ENCODE results near the gene STK32B. TPM values are rescaled to one million over a fixed set of nuclear protein-coding genes. Genes with fewer than 3 reads are reported as not detected.

The STK32B gene
- total RNA-seq, 4 donors from 2014 or later: 1.6 to 3.4 (median 1.9) TPM

DNA sequence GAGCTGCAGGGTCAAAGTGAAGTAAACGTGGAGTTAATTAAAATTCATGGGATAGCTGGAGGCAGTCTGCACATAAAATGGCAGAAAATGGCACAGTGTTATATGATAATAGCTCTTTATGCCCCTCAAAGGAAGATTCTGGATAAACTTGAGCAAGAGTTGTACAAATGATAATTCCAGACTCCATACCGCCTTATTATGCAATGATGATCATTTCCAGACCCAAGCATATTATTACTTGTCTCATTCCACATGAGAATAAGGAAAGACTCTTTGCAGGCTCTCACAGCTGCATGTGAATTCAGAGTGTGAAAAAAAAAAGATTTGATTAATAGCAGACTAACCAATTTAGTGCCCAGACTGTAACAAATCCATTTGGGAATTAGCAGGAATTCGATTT is 105.4 kb downstream of the STK32B start:
- WGBS, 2 donors: 35 to 38% methylated on average over 3 of the region's 3 CpGs
- intact Hi-C loops (cut with DNase I; ENCODE audit: low total_unique reads): no loop called here
- no peak overlapping the region for H3K4me3 ChIP-seq (ENCODE audit: low read depth, poor library complexity, severe bottlenecking)
- no peak for DNase-seq (ENCODE audit: low spot score in 2 of 2)
- TF ChIP-seq, protein P1, sequence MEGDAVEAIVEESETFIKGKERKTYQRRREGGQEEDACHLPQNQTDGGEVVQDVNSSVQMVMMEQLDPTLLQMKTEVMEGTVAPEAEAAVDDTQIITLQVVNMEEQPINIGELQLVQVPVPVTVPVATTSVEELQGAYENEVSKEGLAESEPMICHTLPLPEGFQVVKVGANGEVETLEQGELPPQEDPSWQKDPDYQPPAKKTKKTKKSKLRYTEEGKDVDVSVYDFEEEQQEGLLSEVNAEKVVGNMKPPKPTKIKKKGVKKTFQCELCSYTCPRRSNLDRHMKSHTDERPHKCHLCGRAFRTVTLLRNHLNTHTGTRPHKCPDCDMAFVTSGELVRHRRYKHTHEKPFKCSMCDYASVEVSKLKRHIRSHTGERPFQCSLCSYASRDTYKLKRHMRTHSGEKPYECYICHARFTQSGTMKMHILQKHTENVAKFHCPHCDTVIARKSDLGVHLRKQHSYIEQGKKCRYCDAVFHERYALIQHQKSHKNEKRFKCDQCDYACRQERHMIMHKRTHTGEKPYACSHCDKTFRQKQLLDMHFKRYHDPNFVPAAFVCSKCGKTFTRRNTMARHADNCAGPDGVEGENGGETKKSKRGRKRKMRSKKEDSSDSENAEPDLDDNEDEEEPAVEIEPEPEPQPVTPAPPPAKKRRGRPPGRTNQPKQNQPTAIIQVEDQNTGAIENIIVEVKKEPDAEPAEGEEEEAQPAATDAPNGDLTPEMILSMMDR (IDR thresholded peaks at IDR 0.05): no peak
- no peak for TF ChIP-seq POLR2A (IDR thresholded peaks at IDR 0.05)

DNA sequence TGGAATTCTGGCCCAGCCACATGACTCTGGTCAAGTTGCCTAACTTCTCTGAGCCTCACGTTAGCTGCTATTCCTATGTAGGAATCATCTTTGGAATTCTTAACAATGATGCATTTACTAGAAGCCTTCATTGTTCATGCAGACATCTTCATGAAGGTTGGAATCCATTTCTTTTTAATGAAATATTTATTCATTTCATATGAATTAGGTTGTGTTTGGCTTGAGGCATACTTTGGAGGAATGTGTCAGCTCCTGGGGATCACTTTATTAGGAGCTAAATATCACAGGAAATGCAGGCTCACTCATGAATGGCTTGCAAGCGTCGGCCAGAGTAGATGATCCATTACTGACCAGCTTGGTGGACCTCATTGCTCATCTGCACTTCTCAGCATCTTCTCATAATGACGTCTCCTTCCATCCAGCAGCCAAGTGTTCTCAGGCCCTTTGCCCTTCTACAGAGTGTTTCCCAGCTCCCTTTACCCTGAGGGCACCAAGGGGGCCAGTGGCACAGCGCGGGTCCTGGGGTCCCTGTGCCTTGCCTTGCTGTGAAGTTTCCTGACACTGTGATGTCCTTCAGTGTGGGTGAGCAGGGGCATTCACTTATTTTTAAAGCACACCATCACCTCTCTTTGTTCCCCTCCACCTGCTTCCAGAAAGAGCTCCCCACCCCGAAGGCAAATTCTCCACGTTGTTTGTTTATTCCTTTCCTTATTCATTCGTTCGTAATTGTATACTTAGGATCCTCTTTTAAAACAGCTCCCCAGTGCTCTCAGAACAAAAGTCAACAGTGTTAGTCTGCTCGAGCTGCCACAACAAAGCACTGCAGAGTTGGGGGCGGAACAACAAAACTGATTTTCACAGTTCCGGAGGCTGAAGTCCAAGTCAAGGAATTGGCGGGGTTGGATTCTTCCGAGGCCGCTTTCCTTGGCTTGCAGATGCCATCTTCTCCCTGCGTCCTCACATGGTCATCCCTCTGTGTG is 106.8 kb downstream of the STK32B start:
- DNase-seq (ENCODE audit: low spot score in 2 of 2): no peak
- whole genome bisulfite sequencing, 2 donors: 67 to 76% methylated on average over 17 of the region's 17 CpGs
- intact Hi-C loops (cut with DNase I; ENCODE audit: low total_unique reads): no loop called here
- no peak overlapping the region for H3K4me3 ChIP-seq (ENCODE audit: low read depth, poor library complexity, severe bottlenecking)
- TF ChIP-seq POLR2A (IDR thresholded peaks at IDR 0.05): no peak
- TF ChIP-seq, protein P1 (IDR thresholded peaks at IDR 0.05): no peak

DNA sequence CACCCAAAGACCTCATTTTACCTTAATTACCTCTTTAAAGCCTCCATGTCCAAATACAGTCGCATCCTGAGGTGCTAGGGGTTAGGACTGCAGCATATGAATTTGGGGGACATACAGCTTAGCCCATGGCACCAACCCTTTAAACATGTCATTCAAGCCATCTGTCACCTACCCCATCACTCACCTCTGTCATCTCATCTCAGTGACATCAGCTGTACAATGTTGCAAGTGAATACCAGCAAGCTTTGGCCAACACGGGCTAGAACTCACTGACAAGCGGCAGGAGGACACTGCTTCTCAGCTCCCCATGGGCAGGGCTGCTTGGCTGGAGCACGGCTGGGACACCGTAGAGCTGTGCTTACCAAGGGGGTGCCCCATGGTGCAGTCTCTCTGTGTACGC is 107.5 kb downstream of the STK32B start:
- no peak for DNase-seq (ENCODE audit: low spot score in 2 of 2)
- TF ChIP-seq, protein P1 (IDR thresholded peaks at IDR 0.05): no peak
- no peak for TF ChIP-seq POLR2A (IDR thresholded peaks at IDR 0.05)
- H3K4me3 ChIP-seq (ENCODE audit: low read depth, poor library complexity, severe bottlenecking): no peak overlapping the region
- intact Hi-C loops (cut with DNase I; ENCODE audit: low total_unique reads): no loop called here
- WGBS, 2 donors: 84 to 90% methylated on average over 6 of the region's 6 CpGs

DNA sequence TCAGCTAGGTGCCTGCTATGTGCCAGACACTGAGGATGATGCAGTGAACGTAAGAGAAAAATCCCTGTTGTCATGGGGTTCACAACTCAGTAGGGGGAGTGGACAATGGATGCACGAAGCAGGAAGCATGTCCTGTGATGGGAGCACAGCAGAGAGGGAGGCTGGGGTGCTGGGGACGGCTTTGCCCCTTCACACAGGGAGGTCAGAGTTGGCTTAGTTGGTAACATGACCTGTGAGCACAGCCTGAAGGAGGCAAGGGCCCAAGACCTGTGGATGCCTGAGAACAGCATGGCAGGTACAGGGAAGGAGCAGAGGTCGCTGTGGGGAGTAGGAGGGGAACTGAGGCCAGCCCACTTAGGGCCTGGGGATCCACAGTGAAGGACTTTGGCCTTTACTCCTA is 109.4 kb downstream of the STK32B start:
- intact Hi-C loops (cut with DNase I; ENCODE audit: low total_unique reads): no loop called here
- DNase-seq (ENCODE audit: low spot score in 2 of 2): no peak
- WGBS, 2 donors: 88 to 92% methylated on average over 4 of the region's 4 CpGs
- no peak for TF ChIP-seq POLR2A (IDR thresholded peaks at IDR 0.05)
- TF ChIP-seq, protein P1 (IDR thresholded peaks at IDR 0.05): no peak
- H3K4me3 ChIP-seq (ENCODE audit: low read depth, poor library complexity, severe bottlenecking): no peak overlapping the region

DNA sequence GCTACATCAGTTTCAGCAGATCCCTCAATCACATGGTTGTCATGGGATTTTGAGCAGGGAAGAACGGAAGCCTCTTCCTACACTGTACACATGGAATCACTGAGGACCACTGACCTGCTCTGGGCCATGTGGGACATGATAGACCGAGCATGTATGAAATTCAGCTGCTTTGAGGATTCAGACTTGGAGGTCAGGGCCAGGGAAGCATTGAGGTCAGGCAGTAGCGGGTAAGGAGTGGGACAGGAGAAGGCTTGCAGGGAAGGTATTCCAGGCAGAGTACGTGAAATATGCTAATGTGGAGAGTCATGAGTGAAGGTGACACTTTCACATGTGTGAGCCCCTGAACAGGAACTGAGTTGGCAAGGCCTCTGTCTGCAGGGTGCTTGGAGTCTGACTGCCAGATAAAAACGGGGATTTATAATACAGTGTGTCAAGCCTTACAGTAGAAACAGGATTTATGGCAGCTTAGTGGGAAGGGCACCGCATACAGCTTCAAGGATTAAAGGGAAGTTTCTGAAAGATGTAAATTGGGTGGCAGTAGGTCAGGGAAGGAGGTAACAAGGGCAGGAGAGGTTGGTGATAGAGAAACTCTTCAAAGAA is 111.7 kb downstream of the STK32B start:
- no peak for DNase-seq (ENCODE audit: low spot score in 2 of 2)
- no peak overlapping the region for H3K4me3 ChIP-seq (ENCODE audit: low read depth, poor library complexity, severe bottlenecking)
- intact Hi-C loops (cut with DNase I; ENCODE audit: low total_unique reads): no loop called here
- no peak for TF ChIP-seq POLR2A (IDR thresholded peaks at IDR 0.05)
- TF ChIP-seq, protein P1 (IDR thresholded peaks at IDR 0.05): no peak
- WGBS, 2 donors: 64 to 69% methylated on average over 6 of the region's 6 CpGs

Data from lower leg skin (tissue), 4 donors.